HG02759 (cell line): ENCODE results near the gene WFS1.

Experiments used
- ATAC-seq: cut with Tn5 transposase; IDR thresholded peaks from one replicate; pipeline ENCODE4 v1.9.1; 2021; ENCODE audit warnings: mild to moderate bottlenecking, moderate library complexity; ENCODE audit not compliant: unreplicated experiment

The WFS1 gene

GRCh38 chr4:6235901-6236640 lies 33.6 kb upstream of the WFS1 start:
- no peak for ATAC-seq

DNA sequence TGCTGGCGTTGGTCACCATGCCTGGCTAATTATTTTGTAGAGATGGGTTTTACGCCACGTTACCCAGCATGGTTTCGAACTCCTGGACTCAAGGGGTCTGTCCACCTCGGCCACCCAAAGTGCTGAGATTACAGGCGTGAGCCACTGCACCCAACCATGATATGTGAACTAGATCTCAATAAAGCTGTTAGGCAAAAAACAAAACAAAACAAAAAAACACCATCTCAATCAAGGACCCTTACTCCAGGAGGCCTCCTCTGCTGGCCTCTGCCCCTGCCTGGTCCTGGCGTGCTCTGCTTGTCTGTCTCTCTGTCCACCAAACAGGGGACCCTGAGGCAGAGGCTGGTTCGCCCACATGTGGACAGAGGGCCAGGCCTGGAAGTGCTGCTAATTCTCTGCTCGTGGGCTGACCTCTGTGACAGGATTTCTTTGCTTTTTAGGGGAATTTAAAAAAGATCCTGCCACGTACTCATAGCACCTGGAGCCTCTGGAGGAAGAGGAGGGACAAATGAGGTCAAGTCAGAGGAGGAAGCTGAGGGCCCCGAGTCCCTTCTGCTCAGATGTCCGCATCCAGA lies 32.7 kb upstream of the WFS1 start:
- no peak for ATAC-seq

- ATAC-seq = no peak
Measured at GRCh38 chr4:6239486-6239885, 30.2 kb upstream of the WFS1 start.

DNA sequence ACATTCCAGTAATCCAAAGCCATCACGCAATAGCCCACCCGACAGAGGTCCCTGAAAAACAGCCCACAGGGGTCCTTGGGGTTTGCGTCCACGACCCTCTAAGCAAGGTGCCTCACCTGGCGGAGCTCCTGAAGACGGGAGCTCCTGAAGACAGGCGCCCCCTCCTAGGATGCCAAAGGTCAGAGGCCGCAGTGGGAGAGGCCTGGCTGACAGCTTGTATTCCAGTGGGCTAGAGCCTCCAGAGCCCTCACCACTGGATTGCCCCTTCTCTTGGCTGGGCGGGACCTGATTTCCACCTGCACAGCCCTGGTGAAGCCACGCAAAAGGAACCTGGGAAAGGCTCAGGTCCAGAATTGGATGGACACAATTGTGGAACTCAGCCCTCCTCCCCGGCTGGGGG lies 29.7 kb upstream of the WFS1 start:
- ATAC-seq = no peak

- no peak for ATAC-seq
Measured at GRCh38 chr4:6241062-6241845, 28.4 kb upstream of the WFS1 start.

DNA sequence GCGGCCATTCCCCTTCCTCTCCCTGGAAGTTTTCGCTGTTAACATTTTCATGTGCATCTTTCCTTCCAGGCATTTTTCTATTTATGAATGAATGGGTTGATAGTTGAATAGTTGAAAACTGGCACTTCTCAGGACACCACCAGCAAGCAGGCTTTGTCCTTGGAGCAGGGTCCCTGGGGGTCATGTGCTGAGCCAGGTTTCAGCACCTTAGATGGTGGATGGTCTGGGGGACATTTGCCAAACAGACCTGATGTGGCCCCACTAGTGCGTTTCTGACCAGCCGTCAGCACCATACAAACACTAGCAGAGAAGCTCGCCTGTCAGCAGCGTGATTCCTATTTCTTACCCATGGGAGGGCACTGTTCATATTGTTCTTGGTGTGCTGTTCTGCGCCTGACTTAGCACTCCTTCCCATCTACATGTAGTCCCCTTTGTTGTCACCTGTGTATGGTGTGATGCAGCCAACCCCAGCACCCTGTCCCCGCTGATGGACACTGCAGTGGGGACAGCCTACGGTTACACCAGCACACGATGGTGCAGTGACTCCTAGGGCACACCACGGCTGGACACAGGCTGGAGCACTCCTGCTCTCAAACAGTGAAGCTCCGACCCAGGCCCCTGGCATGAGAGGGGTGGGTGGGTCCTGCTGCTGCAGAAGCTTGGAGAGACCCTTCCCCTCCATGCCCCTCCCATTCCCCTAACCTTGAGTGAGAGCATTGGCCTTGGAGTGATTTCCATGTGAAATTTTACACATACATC lies 27.2 kb upstream of the WFS1 start:
- ATAC-seq = no peak

GRCh38 chr4:6245246-6246169 lies 24.1 kb upstream of the WFS1 start:
- ATAC-seq = no peak

GRCh38 chr4:6246170-6246634 lies 23.4 kb upstream of the WFS1 start:
- no peak for ATAC-seq

- ATAC-seq = no peak
Measured at GRCh38 chr4:6248394-6248793, 21.3 kb upstream of the WFS1 start.

DNA sequence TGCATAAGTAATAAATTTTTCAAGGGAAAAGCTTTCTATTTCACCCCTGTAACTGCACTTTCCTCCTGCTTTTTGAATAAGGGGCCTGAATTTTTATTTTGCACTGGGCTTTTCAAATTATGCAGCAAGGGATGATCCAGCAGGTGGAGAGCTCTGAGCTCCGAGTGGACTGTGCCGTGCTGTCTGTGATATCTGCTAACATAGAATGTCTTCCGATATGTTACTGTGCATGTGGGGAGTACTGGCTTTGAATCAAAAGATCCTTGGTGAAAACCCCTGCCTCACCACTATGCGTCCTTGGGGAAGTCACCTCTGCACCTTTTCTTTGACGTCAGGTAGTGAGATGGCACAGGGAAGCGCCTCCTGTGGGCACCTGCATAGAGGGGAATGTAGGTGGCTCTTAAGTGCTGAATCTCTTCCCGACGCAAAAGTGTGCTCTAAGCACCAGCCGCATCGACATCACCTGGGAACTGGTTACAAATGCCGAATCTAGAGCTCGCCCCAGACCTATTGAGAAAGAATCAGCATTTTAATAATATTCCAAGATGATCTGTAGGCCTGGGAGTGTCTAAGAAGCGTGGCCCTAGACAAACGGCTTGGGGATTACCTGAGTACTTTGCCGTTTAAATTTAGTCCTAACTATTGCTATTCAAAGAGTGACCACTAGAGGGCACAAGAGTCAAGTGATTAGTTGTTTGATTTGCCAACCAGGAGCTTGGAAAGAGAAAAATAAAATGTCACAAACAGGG lies 19.2 kb upstream of the WFS1 start:
- ATAC-seq = no peak

- no peak for ATAC-seq
Measured at GRCh38 chr4:6250984-6251295, 18.7 kb upstream of the WFS1 start.

GRCh38 chr4:6251365-6251764 lies 18.3 kb upstream of the WFS1 start:
- no peak for ATAC-seq

GRCh38 chr4:6252051-6252450 lies 17.6 kb upstream of the WFS1 start:
- no peak for ATAC-seq

DNA sequence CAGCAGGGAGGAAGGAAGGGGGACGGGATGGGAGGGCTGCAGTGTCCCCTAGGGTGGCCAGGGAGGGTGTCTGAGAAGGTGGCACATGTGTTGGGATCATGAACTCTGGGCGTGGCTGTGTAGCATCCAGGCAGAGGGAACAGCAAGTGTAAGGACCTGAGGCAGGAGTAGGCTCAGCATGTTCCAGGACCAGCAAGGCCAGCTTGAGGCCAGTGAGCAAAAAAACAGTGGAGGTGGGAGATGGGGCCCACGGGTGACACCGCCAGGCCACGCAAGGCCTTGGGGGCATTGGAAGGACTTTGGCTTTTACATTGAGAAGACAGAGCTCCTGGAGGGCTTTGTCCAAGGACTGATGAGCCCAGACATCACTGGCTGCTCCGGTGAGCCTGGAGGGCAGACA lies 16.5 kb upstream of the WFS1 start:
- no peak for ATAC-seq

DNA sequence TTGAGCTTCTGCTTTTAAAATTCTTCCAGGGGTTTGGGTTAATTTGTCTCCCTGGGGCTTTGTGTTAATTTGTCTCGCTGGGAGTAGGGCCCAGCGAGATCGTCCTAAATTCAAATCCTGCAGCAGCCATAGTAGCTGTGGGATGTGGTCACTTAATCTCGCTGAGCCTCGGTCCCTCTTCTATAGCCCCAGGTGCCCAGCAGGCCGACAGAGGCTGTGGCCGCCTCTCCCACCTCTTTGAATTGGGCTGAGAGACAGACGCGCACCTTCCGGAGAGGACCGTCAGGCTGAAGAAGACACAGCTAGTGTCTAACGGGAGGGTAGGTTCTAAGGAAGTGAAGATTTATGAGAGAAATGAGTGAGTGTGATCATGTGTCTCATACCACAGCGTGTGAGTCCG lies 15.7 kb upstream of the WFS1 start:
- no peak for ATAC-seq

- no peak for ATAC-seq
Measured at GRCh38 chr4:6256141-6256540, 13.5 kb upstream of the WFS1 start.

DNA sequence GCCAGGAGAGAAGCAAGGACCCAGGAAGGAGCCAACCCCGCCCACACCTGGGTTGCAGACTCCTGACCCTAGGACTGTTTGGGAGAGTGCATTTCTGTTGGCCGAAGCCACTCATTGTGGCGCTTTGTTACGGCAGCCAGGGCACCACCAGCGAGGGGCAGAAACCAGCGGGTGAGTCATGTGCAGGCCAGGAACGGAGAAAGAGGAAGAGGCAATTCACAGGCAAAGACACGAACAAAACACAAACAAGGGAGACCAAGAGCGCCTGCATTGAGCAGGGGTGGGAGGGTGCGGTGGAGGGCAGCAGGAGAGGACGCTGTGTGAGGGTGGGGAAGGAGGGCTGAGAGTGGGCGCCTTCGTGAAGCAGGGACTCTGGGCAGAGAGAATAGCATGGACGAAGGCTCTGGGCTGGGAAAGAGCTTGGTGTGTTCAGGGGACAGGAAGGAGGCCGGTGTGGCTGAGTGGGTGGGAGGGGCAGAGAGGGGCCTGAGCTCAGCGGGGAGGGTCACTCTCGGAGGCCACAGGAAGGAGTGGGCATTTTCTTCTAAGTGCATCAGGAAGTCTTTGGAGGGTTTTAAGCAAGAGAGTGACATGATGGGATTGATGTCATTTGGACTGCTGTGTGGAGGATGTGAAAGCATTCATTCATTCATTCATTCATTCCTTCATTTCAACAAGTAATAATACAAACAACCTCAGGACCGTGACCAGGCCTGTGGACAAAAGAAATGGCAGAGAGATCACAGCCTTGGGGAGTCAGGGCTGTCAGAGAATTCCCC lies 12.2 kb upstream of the WFS1 start:
- peak; percentile 54 for ATAC-seq

- no peak for ATAC-seq
Measured at GRCh38 chr4:6258026-6258360, 11.7 kb upstream of the WFS1 start.

- ATAC-seq = peak; percentile 46
Measured at GRCh38 chr4:6258741-6259140, 10.9 kb upstream of the WFS1 start.
